GM23338 (cell line): ENCODE results near the gene TMEM131L. TPM values are rescaled to one million over a fixed set of nuclear protein-coding genes. Genes with fewer than 3 reads are reported as not detected.
"Not testable (repeated sequence)": the region's sequence is repeated elsewhere in the genome, so short reads cannot be mapped to it uniquely, and the experiment has no call there.

ENCODE experiments used
- ATAC-seq: fragments of 200-7000 bp; cut with Tn5 transposase; 3 replicates; pipeline ENCODE4 v1.9.1; 2020
- DNase-seq: peaks from one replicate; pipeline ENCODE4 v3.0.0-alpha.2; 2015; ENCODE audit warnings: low spot score
- H2AFZ ChIP-seq: fragments of 200-600 bp; sonication (generic); 2 replicates; pipeline ENCODE4 v1.8.0; 2016; ENCODE audit warnings: antibody characterized with exemption, mild to moderate bottlenecking, moderate library complexity
- H3F3A ChIP-seq: fragments of 200-600 bp; sonication (generic); replicated peaks from 2 replicates; pipeline ENCODE4 v1.8.0; 2017; ENCODE audit warnings: antibody characterized with exemption, mixed run types, low read depth
- H3K27ac ChIP-seq: fragments of 200-600 bp; sonication (generic); 2 replicates; pipeline ENCODE4 v1.6.1; 2016; ENCODE audit warnings: low read depth
- H3K27me3 ChIP-seq: fragments of 200-600 bp; sonication (generic); 2 replicates; pipeline ENCODE4 v1.8.0; 2016; ENCODE audit warnings: mild to moderate bottlenecking, mixed run types, moderate library complexity; ENCODE audit not compliant: insufficient read depth
- H3K36me3 ChIP-seq: fragments of 200-600 bp; sonication (generic); 2 replicates; pipeline ENCODE4 v1.8.0; 2016; ENCODE audit warnings: mild to moderate bottlenecking; ENCODE audit not compliant: insufficient read depth
- H3K4me1 ChIP-seq: fragments of 200-600 bp; sonication (generic); 2 replicates; pipeline ENCODE4 v1.8.0; 2016; ENCODE audit warnings: mild to moderate bottlenecking, moderate library complexity; ENCODE audit not compliant: insufficient read depth
- H3K4me2 ChIP-seq: fragments of 200-600 bp; sonication (generic); 2 replicates; pipeline ENCODE4 v1.7.1; 2017; ENCODE audit warnings: mixed run types
- H3K4me3 ChIP-seq: fragments of 200-600 bp; sonication (generic); 2 replicates; pipeline ENCODE4 v1.6.1; 2016; ENCODE audit warnings: mixed run types
- H3K79me2 ChIP-seq: fragments of 200-600 bp; sonication (generic); replicated peaks from 2 replicates; pipeline ENCODE4 v1.8.0; 2017; ENCODE audit warnings: mild to moderate bottlenecking; ENCODE audit not compliant: insufficient read depth
- H3K9me2 ChIP-seq: fragments of 200-600 bp; sonication (generic); 2 replicates; pipeline ENCODE4 v1.8.0; 2017; ENCODE audit not compliant: insufficient read depth
- H4K20me1 ChIP-seq: fragments of 200-600 bp; sonication (generic); replicated peaks from 2 replicates; pipeline ENCODE4 v1.8.0; 2017; ENCODE audit warnings: mild to moderate bottlenecking; ENCODE audit not compliant: insufficient read depth
- H3K27ac Mint-ChIP-seq: 2 replicates; pipeline ENCODE4 v1.8.0; 2020; ENCODE audit warnings: inconsistent platforms, mild to moderate bottlenecking, moderate library complexity, mixed read lengths
- H3K27me3 Mint-ChIP-seq: 3 replicates; pipeline ENCODE4 v1.8.0; 2022; ENCODE audit warnings: low read depth, mild to moderate bottlenecking, moderate library complexity, mixed read lengths, inconsistent platforms; ENCODE audit not compliant: insufficient read depth, poor library complexity
- H3K36me3 Mint-ChIP-seq: 3 replicates; pipeline ENCODE4 v1.8.0; 2021; ENCODE audit warnings: low read depth, mild to moderate bottlenecking, inconsistent platforms, moderate library complexity, mixed read lengths
- H3K4me1 Mint-ChIP-seq: 3 replicates; pipeline ENCODE4 v1.8.0; 2020; ENCODE audit warnings: mild to moderate bottlenecking, inconsistent platforms, mixed read lengths
- H3K4me3 Mint-ChIP-seq: 3 replicates; pipeline ENCODE4 v1.8.0; 2021; ENCODE audit warnings: moderate library complexity, mild to moderate bottlenecking, inconsistent platforms, mixed read lengths
- H3K9me3 Mint-ChIP-seq: 3 replicates; pipeline ENCODE4 v1.8.0; 2020; ENCODE audit warnings: moderate library complexity, mild to moderate bottlenecking, inconsistent platforms, mixed read lengths
- CREB1 ChIP-seq: fragments of 250-450 bp; sonication (Bioruptor Pico); IDR thresholded peaks from 2 replicates; pipeline ENCODE4 v1.5.0; 2020; ENCODE audit warnings: low read depth, mild to moderate bottlenecking, moderate library complexity
- EZH2 ChIP-seq: fragments of 200-600 bp; sonication (generic); IDR thresholded peaks from one replicate; pipeline ENCODE4 v1.8.0; 2017; ENCODE audit warnings: antibody characterized with exemption, mild to moderate bottlenecking, low read depth; ENCODE audit not compliant: unreplicated experiment
- JUNB ChIP-seq: IDR thresholded peaks from one replicate; pipeline ENCODE4 v1.6.1; 2016; ENCODE audit warnings: antibody characterized with exemption; ENCODE audit not compliant: unreplicated experiment
- NANOG ChIP-seq: IDR thresholded peaks from 2 replicates; pipeline ENCODE4 v1.6.1; 2016; ENCODE audit warnings: antibody characterized with exemption, borderline replicate concordance
- ZNF114 ChIP-seq: fragments of 250-450 bp; sonication (Bioruptor Pico); IDR thresholded peaks from 2 replicates; pipeline ENCODE4 v1.5.0; 2020; ENCODE audit warnings: mild to moderate bottlenecking, moderate library complexity
- polyA plus RNA-seq: library from polyadenylated mRNA; unstranded; fragments of >200 nt; fragmentation: Nextera tagmentation; extraction: Ambion mirVana; gene quantifications from 2 replicates; pipeline ENCODE4 v1.2.1, GENCODE V29; 2016
- total RNA-seq: library from RNA; depleted of rRNA; stranded (reverse); fragments of >200 nt; shearing (Covaris generic); gene quantifications from 2 replicates; pipeline ENCODE4 v1.2.3, GENCODE V29; 2014
- TF ChIP-seq, protein P1 (sequence below), 2 experiments: fragments of 200-600 bp in 1 of 2; sonication (generic) in 1 of 2; conservative IDR thresholded peaks; 2 replicates each; pipeline versions ENCODE4 v1.5.1 to v1.6.1; 2016 to 2017; ENCODE audit warnings: antibody characterized with exemption in 2 of 2, low read depth in 2 of 2, mild to moderate bottlenecking in 2 of 2, moderate library complexity in 1 of 2
- TF ChIP-seq, protein P2 (sequence below): fragments of 250-450 bp; sonication (Bioruptor Pico); IDR thresholded peaks from 2 replicates; pipeline ENCODE4 v1.5.0; 2020; ENCODE audit warnings: mild to moderate bottlenecking, moderate library complexity

Gene TMEM131L
- total and polyA plus RNA-seq, 2 experiments from 2014 or later = 11.1 to 32.2 TPM

DNA sequence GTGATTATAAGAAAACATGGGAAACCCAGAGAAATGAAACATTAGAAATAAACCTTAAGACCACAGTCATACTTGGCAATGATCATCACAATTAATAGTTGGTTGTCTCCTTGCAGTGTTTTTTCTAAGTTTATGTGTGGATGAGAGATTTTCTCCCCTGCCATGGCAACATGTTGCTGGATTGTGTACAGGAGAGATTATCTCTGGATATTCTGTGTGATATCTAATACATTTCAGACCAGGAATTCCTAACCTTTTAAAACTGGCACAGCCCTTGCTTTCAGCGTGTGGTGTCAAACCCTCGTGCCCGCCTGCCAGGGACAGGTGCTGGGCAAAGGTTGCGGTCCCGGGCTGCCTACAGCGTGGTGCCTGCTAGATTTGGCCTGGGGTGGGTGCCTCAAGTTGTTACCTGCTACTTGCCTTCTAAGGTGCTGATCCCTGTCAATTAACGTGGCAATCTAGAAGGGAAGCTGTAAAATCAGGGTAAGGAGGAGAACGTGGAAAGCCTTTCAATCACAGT, 100.5 kb downstream of the TMEM131L start:
- Mint-ChIP-seq H3K36me3 (peaks cover 20% of the 10 kb centered on the region), H3K4me3 (no peak overlapping the region)

DNA sequence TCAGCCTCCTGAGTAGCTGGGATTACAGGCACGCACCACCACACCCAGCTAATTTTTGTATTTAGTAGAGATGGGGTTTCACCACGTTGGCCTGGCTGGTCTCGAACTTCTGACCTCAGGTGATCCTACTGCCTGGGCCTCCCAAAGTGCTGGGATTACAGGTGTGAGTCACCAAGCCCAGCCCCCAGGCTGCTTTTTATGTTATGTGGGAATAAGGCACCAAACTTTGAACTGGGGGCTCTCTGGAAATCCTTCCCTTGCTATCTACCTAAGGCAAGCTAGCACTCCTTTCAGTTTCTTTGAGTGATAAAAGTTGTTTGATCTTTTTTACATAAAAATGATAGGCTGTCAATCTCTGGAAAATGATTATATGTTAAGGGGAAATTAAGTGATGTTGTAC, 101.5 kb downstream of the TMEM131L start:
- not testable (repeated sequence) for ATAC-seq, H3K4me2 ChIP-seq, H3K27me3 Mint-ChIP-seq, H3K27ac Mint-ChIP-seq, H3K27me3 ChIP-seq, H3K9me3 Mint-ChIP-seq, H3K4me1 ChIP-seq, H3K9me2 ChIP-seq, DNase-seq, H4K20me1 ChIP-seq, H3K4me3 ChIP-seq, H2AFZ ChIP-seq, H3K4me3 Mint-ChIP-seq, H3K79me2 ChIP-seq, H3F3A ChIP-seq, H3K36me3 ChIP-seq, H3K27ac ChIP-seq
- Mint-ChIP-seq H3K4me1 (peaks cover 12% of the 10 kb centered on the region; the same call in 1 of the 3 replicates), H3K36me3 (peaks cover 15% of the 10 kb centered on the region)

More for the DNA sequence above, 100.5 kb downstream of the TMEM131L start:
- Histone ChIP-seq H3K4me2 (no peak overlapping the region), H3K27ac (no peak overlapping the region), H3K4me1 (peaks cover 4% of the 10 kb centered on the region; the same call in 1 of the 2 replicates), H3K79me2 (no peaks in the 10 kb centered on the region), H2AFZ (no peak overlapping the region), H3K9me2 (no peaks in the 10 kb centered on the region), H3K4me3 (no peak overlapping the region), H4K20me1 (peaks cover 4% of the 10 kb centered on the region; the same call in 1 of the 2 replicates), H3F3A (no peaks in the 10 kb centered on the region), H3K27me3 (no peaks in the 10 kb centered on the region), H3K36me3 (no peaks in the 10 kb centered on the region)
- TF ChIP-seq EZH2 (no peak), NANOG (no peak), JUNB (no peak)
- TF ChIP-seq, protein P1, sequence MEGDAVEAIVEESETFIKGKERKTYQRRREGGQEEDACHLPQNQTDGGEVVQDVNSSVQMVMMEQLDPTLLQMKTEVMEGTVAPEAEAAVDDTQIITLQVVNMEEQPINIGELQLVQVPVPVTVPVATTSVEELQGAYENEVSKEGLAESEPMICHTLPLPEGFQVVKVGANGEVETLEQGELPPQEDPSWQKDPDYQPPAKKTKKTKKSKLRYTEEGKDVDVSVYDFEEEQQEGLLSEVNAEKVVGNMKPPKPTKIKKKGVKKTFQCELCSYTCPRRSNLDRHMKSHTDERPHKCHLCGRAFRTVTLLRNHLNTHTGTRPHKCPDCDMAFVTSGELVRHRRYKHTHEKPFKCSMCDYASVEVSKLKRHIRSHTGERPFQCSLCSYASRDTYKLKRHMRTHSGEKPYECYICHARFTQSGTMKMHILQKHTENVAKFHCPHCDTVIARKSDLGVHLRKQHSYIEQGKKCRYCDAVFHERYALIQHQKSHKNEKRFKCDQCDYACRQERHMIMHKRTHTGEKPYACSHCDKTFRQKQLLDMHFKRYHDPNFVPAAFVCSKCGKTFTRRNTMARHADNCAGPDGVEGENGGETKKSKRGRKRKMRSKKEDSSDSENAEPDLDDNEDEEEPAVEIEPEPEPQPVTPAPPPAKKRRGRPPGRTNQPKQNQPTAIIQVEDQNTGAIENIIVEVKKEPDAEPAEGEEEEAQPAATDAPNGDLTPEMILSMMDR (conservative IDR thresholded peaks at IDR 0.05; ENCODE audit: low read depth in 2 of 2) = no peak
- Mint-ChIP-seq H3K27me3 (peaks cover 5% of the 10 kb centered on the region), H3K27ac (no peak overlapping the region), H3K9me3 (0 out of 3 replicates have a peak, but pooled peaks cover under 1% of the 10 kb centered on the region), H3K4me1 (peaks cover 12% of the 10 kb centered on the region; the same call in 1 of the 3 replicates)
- ATAC-seq (no peak), DNase-seq (no peak)

DNA sequence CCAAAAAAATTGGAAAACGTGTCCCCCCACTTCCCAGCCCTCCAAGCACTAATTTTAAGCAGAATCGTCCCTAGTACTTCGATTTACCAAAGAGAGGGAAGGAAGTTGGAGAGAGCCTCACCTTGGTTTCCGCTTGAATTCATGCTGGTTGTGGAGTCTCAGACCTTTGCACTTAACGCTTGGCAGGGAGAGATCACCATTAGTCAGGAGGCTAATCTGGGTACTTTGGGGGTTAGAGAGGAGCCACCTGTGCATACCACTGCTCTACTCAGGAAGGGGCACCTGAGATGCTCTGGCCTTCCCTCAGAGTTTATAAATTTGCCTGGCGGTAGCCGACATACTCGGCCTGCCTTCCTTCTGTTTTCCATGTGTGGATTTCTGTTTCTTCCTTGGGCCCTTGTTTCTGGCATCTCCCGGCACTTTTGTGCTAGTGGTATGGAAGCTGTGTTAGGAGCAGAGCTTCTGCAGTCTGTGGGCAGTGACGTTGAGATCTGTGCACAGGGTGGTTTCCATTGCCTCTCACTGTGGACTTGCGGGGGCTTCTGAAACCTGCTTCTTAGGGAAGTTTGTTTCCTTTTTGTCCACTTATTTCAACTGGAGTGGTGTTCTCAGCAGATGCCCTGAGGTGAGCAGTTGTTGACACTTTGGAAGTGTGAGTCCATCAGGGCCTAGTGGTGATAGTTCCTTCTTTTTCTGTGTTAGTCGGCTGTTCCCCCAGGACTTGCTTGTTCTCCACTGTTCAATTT, 104.2 kb downstream of the TMEM131L start:
- Histone ChIP-seq H3K27ac (no peak overlapping the region), H3K4me2 (no peak overlapping the region), H3K4me3 (no peak overlapping the region), H3F3A (no peaks in the 10 kb centered on the region), H3K79me2 (no peaks in the 10 kb centered on the region; the same call in 1 of the 2 replicates), H3K36me3 (no peaks in the 10 kb centered on the region), H3K4me1 (peaks cover 4% of the 10 kb centered on the region; the same call in 1 of the 2 replicates), H3K9me2 (no peaks in the 10 kb centered on the region), H3K27me3 (no peaks in the 10 kb centered on the region), H2AFZ (no peak overlapping the region), H4K20me1 (peaks cover 9% of the 10 kb centered on the region; the same call in 1 of the 2 replicates)
- peaks cover 12% of the 10 kb centered on the region; the same call in 1 of the 3 replicates for H3K4me1 Mint-ChIP-seq
- H3K4me3 Mint-ChIP-seq = no peak overlapping the region
- peaks cover 5% of the 10 kb centered on the region for H3K27me3 Mint-ChIP-seq
- peaks cover 11% of the 10 kb centered on the region for H3K36me3 Mint-ChIP-seq
- no peak for DNase-seq
- no peak for ATAC-seq
- no peaks in the 10 kb centered on the region for H3K9me3 Mint-ChIP-seq
- H3K27ac Mint-ChIP-seq = no peak overlapping the region
- TF ChIP-seq, protein P2, sequence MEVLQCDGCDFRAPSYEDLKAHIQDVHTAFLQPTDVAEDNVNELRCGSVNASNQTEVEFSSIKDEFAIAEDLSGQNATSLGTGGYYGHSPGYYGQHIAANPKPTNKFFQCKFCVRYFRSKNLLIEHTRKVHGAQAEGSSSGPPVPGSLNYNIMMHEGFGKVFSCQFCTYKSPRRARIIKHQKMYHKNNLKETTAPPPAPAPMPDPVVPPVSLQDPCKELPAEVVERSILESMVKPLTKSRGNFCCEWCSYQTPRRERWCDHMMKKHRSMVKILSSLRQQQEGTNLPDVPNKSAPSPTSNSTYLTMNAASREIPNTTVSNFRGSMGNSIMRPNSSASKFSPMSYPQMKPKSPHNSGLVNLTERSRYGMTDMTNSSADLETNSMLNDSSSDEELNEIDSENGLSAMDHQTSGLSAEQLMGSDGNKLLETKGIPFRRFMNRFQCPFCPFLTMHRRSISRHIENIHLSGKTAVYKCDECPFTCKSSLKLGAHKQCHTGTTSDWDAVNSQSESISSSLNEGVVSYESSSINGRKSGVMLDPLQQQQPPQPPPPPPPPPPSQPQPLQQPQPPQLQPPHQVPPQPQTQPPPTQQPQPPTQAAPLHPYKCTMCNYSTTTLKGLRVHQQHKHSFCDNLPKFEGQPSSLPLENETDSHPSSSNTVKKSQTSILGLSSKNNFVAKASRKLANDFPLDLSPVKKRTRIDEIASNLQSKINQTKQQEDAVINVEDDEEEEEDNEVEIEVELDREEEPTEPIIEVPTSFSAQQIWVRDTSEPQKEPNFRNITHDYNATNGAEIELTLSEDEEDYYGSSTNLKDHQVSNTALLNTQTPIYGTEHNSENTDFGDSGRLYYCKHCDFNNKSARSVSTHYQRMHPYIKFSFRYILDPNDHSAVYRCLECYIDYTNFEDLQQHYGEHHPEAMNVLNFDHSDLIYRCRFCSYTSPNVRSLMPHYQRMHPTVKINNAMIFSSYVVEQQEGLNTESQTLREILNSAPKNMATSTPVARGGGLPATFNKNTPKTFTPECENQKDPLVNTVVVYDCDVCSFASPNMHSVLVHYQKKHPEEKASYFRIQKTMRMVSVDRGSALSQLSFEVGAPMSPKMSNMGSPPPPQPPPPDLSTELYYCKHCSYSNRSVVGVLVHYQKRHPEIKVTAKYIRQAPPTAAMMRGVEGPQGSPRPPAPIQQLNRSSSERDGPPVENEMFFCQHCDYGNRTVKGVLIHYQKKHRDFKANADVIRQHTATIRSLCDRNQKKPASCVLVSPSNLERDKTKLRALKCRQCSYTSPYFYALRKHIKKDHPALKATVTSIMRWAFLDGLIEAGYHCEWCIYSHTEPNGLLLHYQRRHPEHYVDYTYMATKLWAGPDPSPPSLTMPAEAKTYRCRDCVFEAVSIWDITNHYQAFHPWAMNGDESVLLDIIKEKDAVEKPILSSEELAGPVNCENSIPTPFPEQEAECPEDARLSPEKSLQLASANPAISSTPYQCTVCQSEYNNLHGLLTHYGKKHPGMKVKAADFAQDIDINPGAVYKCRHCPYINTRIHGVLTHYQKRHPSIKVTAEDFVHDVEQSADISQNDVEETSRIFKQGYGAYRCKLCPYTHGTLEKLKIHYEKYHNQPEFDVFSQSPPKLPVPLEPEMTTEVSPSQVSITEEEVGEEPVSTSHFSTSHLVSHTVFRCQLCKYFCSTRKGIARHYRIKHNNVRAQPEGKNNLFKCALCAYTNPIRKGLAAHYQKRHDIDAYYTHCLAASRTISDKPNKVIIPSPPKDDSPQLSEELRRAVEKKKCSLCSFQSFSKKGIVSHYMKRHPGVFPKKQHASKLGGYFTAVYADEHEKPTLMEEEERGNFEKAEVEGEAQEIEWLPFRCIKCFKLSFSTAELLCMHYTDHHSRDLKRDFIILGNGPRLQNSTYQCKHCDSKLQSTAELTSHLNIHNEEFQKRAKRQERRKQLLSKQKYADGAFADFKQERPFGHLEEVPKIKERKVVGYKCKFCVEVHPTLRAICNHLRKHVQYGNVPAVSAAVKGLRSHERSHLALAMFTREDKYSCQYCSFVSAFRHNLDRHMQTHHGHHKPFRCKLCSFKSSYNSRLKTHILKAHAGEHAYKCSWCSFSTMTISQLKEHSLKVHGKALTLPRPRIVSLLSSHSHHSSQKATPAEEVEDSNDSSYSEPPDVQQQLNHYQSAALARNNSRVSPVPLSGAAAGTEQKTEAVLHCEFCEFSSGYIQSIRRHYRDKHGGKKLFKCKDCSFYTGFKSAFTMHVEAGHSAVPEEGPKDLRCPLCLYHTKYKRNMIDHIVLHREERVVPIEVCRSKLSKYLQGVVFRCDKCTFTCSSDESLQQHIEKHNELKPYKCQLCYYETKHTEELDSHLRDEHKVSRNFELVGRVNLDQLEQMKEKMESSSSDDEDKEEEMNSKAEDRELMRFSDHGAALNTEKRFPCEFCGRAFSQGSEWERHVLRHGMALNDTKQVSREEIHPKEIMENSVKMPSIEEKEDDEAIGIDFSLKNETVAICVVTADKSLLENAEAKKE = no peak
- TF ChIP-seq EZH2 (no peak), CREB1 (CRISPR knock-in tag) (no peak), ZNF114 (CRISPR knock-in tag) (no peak)
